ENCODE measurements around the gene ELK1. TPM values are rescaled to one million over a fixed set of nuclear protein-coding genes. Genes with fewer than 3 reads are reported as not detected.
"Not testable (repeated sequence)": the region's sequence is repeated elsewhere in the genome, so short reads cannot be mapped to it uniquely, and the experiment has no call there.

The ELK1 gene
- total RNA-seq, 1 experiment from 2014 or later: 57.0 TPM

DNA sequence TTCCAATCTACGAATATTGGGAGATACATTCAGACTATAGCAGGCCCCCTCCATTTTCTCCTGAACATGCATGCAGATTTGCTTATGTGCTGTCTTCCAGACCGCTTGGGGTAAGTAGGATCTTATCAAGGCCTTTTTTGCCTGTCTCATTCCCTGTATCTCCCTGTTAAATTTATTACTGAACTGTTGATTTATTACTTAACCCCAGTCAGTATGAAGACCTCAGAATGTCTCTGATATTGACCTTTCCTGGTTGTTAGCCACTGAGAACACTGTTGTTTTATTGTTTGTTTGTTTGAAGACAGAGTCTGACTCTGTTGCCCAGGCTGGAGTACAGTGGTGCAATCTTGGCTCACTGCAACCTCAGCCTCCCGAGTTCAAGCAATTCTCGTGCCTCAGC lies 15.4 kb upstream of the ELK1 start:
- H3K27ac ChIP-seq (ENCODE audit: low read depth, low read length); H3K27me3 ChIP-seq (ENCODE audit: insufficient read depth, low read length); H4K20me1 ChIP-seq (ENCODE audit: insufficient read depth); H3K79me2 ChIP-seq (ENCODE audit: insufficient read depth, low read length); intact Hi-C loops (cut with micrococcal nuclease); H3K9me3 ChIP-seq (ENCODE audit: control insufficient read depth in 1 of 2, insufficient read depth in 1 of 2, low read depth in 1 of 2, low read length in 2 of 2); H3K9ac ChIP-seq (ENCODE audit: low read length); H3K9me2 ChIP-seq (ENCODE audit: insufficient read depth); BruUV-seq (replicated peaks); RAD21 ChIA-PET (ENCODE audit: low non-redundant PET in 1 of 2, low total read pairs in 2 of 2, uncharacterized antibody in 2 of 2, unreplicated experiment in 2 of 2); ATAC-seq; H3K4me3 ChIP-seq (replicated peaks in 1 of 2; ENCODE audit: low read depth in 1 of 2, low read length in 2 of 2); CTCF ChIA-PET; H3K4me2 ChIP-seq (ENCODE audit: low read length); H3K36me3 ChIP-seq (ENCODE audit: control insufficient read depth in 1 of 2, insufficient read depth in 2 of 2, low read length in 2 of 2); DNase-seq (ENCODE audit: low read depth, low spot score); H2AFZ ChIP-seq (ENCODE audit: low read depth, low read length, poor library complexity, severe bottlenecking); POLR2A ChIA-PET: not testable (repeated sequence)
- H3K4me1 ChIP-seq (ENCODE audit: control insufficient read depth in 1 of 2, insufficient read depth in 2 of 2, low read length in 2 of 2): peaks cover 0 to 11% of the 10 kb centered on the region in 2 experiments; a peak in 2 of 4 replicates

DNA sequence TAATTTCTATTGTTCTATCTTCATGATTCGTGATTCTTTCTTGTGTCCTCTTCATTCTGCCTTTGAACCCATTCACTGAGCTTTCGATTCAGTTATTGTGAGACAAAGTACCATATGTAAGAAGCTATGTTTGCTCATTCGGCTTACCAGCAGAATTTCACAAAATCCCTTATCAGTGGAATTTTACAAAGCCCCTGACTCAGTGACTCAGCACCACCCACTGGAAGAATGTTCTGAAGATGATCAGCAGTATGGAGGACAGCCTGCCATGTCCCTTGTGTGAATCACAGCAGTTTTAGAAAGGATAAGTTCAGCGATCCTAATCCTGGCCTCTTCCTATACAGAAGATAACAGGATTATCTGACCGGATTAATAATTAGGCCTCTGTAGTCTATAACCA lies 14.4 kb upstream of the ELK1 start:
- Histone ChIP-seq H3K9me2 (ENCODE audit: insufficient read depth) (no peaks in the 10 kb centered on the region), H3K27ac (ENCODE audit: low read depth, low read length) (no peak overlapping the region), H3K9me3 (ENCODE audit: control insufficient read depth in 1 of 2, insufficient read depth in 1 of 2, low read depth in 1 of 2, low read length in 2 of 2) (no peaks in the 10 kb centered on the region), H3K9ac (ENCODE audit: low read length) (no peak overlapping the region), H3K4me1 (ENCODE audit: control insufficient read depth in 1 of 2, insufficient read depth in 2 of 2, low read length in 2 of 2) (peaks cover under 1 to 12% of the 10 kb centered on the region in 2 experiments; a peak in 3 of 4 replicates), H4K20me1 (ENCODE audit: insufficient read depth) (no peaks in the 10 kb centered on the region), H3K4me3 (replicated peaks in 1 of 2; ENCODE audit: low read depth in 1 of 2, low read length in 2 of 2) (no peak overlapping the region), H3K79me2 (ENCODE audit: insufficient read depth, low read length) (no peaks in the 10 kb centered on the region), H3K36me3 (ENCODE audit: control insufficient read depth in 1 of 2, insufficient read depth in 2 of 2, low read length in 2 of 2) (no peaks in the 10 kb centered on the region), H3K4me2 (ENCODE audit: low read length) (no peak overlapping the region), H3K27me3 (ENCODE audit: insufficient read depth, low read length) (no peaks in the 10 kb centered on the region), H2AFZ (ENCODE audit: low read depth, low read length, poor library complexity, severe bottlenecking) (no peak overlapping the region)
- BruUV-seq (replicated peaks): no TSS peak
- DNase-seq (ENCODE audit: low read depth, low spot score) (no peak), ATAC-seq (no peak)
- ChIA-PET RAD21 (ENCODE audit: low non-redundant PET in 1 of 2, low total read pairs in 2 of 2, uncharacterized antibody in 2 of 2, unreplicated experiment in 2 of 2) (no interaction called here), POLR2A (no interaction called here), CTCF (no interaction called here)
- intact Hi-C loops (cut with micrococcal nuclease): no loop called here
- no peak for TF ChIP-seq SIN3A (IDR thresholded peaks at IDR 0.05; ENCODE audit: low read depth)
- TF ChIP-seq ZNF274 (IDR thresholded peaks at IDR 0.05; ENCODE audit: low read depth, low read length): no peak
- TF ChIP-seq EZH2phosphoT487 (IDR thresholded peaks at IDR 0.05; ENCODE audit: borderline replicate concordance): no peak
- TF ChIP-seq RAD21 (IDR thresholded peaks at IDR 0.05; ENCODE audit: low read depth): no peak
- TF ChIP-seq ELF1 (IDR thresholded peaks at IDR 0.05; ENCODE audit: borderline replicate concordance, low read depth): no peak
- TF ChIP-seq EGR1 (IDR thresholded peaks at IDR 0.05; ENCODE audit: low read depth): no peak
- TF ChIP-seq, protein P1, sequence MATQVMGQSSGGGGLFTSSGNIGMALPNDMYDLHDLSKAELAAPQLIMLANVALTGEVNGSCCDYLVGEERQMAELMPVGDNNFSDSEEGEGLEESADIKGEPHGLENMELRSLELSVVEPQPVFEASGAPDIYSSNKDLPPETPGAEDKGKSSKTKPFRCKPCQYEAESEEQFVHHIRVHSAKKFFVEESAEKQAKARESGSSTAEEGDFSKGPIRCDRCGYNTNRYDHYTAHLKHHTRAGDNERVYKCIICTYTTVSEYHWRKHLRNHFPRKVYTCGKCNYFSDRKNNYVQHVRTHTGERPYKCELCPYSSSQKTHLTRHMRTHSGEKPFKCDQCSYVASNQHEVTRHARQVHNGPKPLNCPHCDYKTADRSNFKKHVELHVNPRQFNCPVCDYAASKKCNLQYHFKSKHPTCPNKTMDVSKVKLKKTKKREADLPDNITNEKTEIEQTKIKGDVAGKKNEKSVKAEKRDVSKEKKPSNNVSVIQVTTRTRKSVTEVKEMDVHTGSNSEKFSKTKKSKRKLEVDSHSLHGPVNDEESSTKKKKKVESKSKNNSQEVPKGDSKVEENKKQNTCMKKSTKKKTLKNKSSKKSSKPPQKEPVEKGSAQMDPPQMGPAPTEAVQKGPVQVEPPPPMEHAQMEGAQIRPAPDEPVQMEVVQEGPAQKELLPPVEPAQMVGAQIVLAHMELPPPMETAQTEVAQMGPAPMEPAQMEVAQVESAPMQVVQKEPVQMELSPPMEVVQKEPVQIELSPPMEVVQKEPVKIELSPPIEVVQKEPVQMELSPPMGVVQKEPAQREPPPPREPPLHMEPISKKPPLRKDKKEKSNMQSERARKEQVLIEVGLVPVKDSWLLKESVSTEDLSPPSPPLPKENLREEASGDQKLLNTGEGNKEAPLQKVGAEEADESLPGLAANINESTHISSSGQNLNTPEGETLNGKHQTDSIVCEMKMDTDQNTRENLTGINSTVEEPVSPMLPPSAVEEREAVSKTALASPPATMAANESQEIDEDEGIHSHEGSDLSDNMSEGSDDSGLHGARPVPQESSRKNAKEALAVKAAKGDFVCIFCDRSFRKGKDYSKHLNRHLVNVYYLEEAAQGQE (IDR thresholded peaks at IDR 0.05; ENCODE audit: low read depth): no peak
- no peak for TF ChIP-seq SRF (IDR thresholded peaks at IDR 0.05; ENCODE audit: low read depth)
- no peak for TF ChIP-seq FOSL1 (IDR thresholded peaks at IDR 0.05; ENCODE audit: low read depth)
- TF ChIP-seq, protein P2, sequence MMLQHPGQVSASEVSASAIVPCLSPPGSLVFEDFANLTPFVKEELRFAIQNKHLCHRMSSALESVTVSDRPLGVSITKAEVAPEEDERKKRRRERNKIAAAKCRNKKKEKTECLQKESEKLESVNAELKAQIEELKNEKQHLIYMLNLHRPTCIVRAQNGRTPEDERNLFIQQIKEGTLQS (IDR thresholded peaks at IDR 0.05): no peak
- TF ChIP-seq ZFX (IDR thresholded peaks at IDR 0.05): no peak
- TF ChIP-seq, protein P3, sequence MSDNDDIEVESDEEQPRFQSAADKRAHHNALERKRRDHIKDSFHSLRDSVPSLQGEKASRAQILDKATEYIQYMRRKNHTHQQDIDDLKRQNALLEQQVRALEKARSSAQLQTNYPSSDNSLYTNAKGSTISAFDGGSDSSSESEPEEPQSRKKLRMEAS (IDR thresholded peaks at IDR 0.05): no peak
- TF ChIP-seq, protein P4, sequence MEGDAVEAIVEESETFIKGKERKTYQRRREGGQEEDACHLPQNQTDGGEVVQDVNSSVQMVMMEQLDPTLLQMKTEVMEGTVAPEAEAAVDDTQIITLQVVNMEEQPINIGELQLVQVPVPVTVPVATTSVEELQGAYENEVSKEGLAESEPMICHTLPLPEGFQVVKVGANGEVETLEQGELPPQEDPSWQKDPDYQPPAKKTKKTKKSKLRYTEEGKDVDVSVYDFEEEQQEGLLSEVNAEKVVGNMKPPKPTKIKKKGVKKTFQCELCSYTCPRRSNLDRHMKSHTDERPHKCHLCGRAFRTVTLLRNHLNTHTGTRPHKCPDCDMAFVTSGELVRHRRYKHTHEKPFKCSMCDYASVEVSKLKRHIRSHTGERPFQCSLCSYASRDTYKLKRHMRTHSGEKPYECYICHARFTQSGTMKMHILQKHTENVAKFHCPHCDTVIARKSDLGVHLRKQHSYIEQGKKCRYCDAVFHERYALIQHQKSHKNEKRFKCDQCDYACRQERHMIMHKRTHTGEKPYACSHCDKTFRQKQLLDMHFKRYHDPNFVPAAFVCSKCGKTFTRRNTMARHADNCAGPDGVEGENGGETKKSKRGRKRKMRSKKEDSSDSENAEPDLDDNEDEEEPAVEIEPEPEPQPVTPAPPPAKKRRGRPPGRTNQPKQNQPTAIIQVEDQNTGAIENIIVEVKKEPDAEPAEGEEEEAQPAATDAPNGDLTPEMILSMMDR (IDR thresholded peaks at IDR 0.05 in 2 of 3, conservative IDR thresholded peaks at IDR 0.05 in 1 of 3; ENCODE audit: borderline replicate concordance in 1 of 3, insufficient read depth in 1 of 3, low read depth in 2 of 3, low read length in 2 of 3): no peak
- no peak for TF ChIP-seq YY1 (IDR thresholded peaks at IDR 0.05; ENCODE audit: extremely low read depth, insufficient replicate concordance, low read depth, low read length)
- no peak for TF ChIP-seq CBX3 (IDR thresholded peaks at IDR 0.05; ENCODE audit: low read depth)
- TF ChIP-seq TCF7L2 (IDR thresholded peaks at IDR 0.05; ENCODE audit: borderline replicate concordance, extremely low read depth, insufficient read depth, insufficient read length): no peak
